ENCODE data around the gene TCF7L1. TPM values are rescaled to one million over a fixed set of nuclear protein-coding genes. Genes with fewer than 3 reads are reported as not detected.

Gene TCF7L1
- total and polyA plus RNA-seq, 2 of the 13 experiments (the other 11 are each of a cell fraction or from before 2014, with no cell fraction given): 0.04 to 0.15 TPM

DNA sequence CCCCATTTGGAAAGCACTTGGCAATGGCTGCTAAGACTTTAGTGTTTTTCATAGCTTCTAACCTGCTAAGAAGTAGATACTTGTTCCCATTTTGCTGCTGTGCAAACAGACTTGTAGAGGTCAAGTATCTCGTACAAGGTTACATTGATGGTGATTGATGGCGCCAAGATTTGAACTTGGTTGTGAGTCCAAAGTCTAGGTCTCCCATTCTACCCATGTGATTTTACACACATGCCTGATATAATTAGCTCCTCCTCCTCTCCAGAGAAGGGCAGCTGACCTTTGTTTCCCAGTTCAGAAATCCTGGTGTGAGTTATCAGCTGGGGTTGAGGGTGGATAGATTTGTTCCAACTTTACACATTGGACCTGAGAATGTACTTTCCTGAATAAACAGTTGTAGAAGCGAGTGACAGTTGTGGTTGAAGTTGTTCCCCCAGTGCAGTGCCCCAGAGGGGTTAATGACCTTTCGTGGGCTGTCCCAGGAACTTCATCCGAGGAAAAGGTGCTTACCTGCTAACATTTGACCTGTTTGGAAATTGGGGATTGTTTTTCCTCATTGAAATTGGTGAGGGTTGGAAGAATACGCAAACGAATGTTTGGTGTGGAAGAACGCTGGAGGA lies 10.4 kb downstream of the TCF7L1 start (continued):
- TF ChIP-seq ZNF552 (CRISPR knock-in tag; IDR thresholded peaks at IDR 0.05; ENCODE audit: borderline replicate concordance) (no peak), HOXA3 (CRISPR knock-in tag; IDR thresholded peaks at IDR 0.05) (peak; percentile 37; the same call in 1 of the 2 replicates), MATR3 (CRISPR knock-in tag; IDR thresholded peaks at IDR 0.05) (no peak), ZNF773 (CRISPR knock-in tag; IDR thresholded peaks at IDR 0.05; ENCODE audit: borderline replicate concordance) (no peak), ZNF841 (CRISPR knock-in tag; IDR thresholded peaks at IDR 0.05; ENCODE audit: borderline replicate concordance) (no peak), RFX3 (CRISPR knock-in tag; IDR thresholded peaks at IDR 0.05) (no peak), ZBTB20 (CRISPR knock-in tag; IDR thresholded peaks at IDR 0.05; ENCODE audit: borderline replicate concordance, low read depth) (no peak), BHLHE40 (IDR thresholded peaks at IDR 0.05; ENCODE audit: low read length) (no peak), ZNF788 (CRISPR knock-in tag; IDR thresholded peaks at IDR 0.05; ENCODE audit: borderline replicate concordance) (no peak), ZNF660 (CRISPR knock-in tag; IDR thresholded peaks at IDR 0.05; ENCODE audit: borderline replicate concordance, low read depth) (no peak), ZNF770 (CRISPR knock-in tag; IDR thresholded peaks at IDR 0.05) (no peak), FUBP1 (CRISPR knock-in tag; IDR thresholded peaks at IDR 0.05; ENCODE audit: borderline replicate concordance) (no peak), SOX13 (IDR thresholded peaks at IDR 0.05) (no peak), SOX13 (CRISPR knock-in tag; conservative IDR thresholded peaks at IDR 0.05 in 1 of 2, IDR thresholded peaks at IDR 0.05 in 1 of 2) (peak in 1 of 2 experiments; percentile 52; a peak in 2 of 4 replicates), ZNF496 (CRISPR knock-in tag; IDR thresholded peaks at IDR 0.05; ENCODE audit: insufficient replicate concordance) (no peak), RAD51 (IDR thresholded peaks at IDR 0.05; ENCODE audit: borderline replicate concordance) (no peak), ZSCAN29 (CRISPR knock-in tag; conservative IDR thresholded peaks at IDR 0.05) (no peak), CBX1 (IDR thresholded peaks at IDR 0.05; ENCODE audit: low read depth) (no peak), AGO1 (IDR thresholded peaks at IDR 0.05; ENCODE audit: low read depth, low read length, poor library complexity, severe bottlenecking) (no peak), ZNF75D (CRISPR knock-in tag; IDR thresholded peaks at IDR 0.05; ENCODE audit: borderline replicate concordance) (no peak), PLRG1 (conservative IDR thresholded peaks at IDR 0.05) (no peak), ATRX (CRISPR knock-in tag; IDR thresholded peaks at IDR 0.05; ENCODE audit: borderline replicate concordance) (no peak)
- TF ChIP-seq, protein P1, sequence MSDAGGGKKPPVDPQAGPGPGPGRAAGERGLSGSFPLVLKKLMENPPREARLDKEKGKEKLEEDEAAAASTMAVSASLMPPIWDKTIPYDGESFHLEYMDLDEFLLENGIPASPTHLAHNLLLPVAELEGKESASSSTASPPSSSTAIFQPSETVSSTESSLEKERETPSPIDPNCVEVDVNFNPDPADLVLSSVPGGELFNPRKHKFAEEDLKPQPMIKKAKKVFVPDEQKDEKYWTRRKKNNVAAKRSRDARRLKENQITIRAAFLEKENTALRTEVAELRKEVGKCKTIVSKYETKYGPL (CRISPR knock-in tag; IDR thresholded peaks at IDR 0.05): no peak
- TF ChIP-seq, protein P2, sequence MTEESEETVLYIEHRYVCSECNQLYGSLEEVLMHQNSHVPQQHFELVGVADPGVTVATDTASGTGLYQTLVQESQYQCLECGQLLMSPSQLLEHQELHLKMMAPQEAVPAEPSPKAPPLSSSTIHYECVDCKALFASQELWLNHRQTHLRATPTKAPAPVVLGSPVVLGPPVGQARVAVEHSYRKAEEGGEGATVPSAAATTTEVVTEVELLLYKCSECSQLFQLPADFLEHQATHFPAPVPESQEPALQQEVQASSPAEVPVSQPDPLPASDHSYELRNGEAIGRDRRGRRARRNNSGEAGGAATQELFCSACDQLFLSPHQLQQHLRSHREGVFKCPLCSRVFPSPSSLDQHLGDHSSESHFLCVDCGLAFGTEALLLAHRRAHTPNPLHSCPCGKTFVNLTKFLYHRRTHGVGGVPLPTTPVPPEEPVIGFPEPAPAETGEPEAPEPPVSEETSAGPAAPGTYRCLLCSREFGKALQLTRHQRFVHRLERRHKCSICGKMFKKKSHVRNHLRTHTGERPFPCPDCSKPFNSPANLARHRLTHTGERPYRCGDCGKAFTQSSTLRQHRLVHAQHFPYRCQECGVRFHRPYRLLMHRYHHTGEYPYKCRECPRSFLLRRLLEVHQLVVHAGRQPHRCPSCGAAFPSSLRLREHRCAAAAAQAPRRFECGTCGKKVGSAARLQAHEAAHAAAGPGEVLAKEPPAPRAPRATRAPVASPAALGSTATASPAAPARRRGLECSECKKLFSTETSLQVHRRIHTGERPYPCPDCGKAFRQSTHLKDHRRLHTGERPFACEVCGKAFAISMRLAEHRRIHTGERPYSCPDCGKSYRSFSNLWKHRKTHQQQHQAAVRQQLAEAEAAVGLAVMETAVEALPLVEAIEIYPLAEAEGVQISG (CRISPR knock-in tag; IDR thresholded peaks at IDR 0.05): peak; percentile 28; the same call in 1 of the 2 replicates

Measured in HepG2 (cell line).